Activated T-cell treated with anti-CD3 and anti-CD28 coated beads, Interleukin-2, amount 50 U/mL, for 4 hours (primary cell): ENCODE results near the gene BEND6. TPM values are rescaled to one million over a fixed set of nuclear protein-coding genes. Genes with fewer than 3 reads are reported as not detected.

Source experiments
- ATAC-seq, 2 donors: fragments of 200-7000 bp; cut with Tn5 transposase; one replicate each; pipeline ENCODE4 v1.10.0; 2021
- DNase-seq: peaks from one replicate; pipeline ENCODE4 v3.0.0-alpha.2; 2020
- H3K27me3 Mint-ChIP-seq: one replicate; pipeline ENCODE4 v1.8.0; 2021; ENCODE audit warnings: low read depth, mixed read lengths
- H3K36me3 Mint-ChIP-seq: one replicate; pipeline ENCODE4 v1.8.0; 2022; ENCODE audit warnings: mixed read lengths; ENCODE audit not compliant: insufficient read depth
- H3K4me1 Mint-ChIP-seq: one replicate; pipeline ENCODE4 v1.8.0; 2021; ENCODE audit warnings: low read depth, mixed read lengths
- H3K4me3 Mint-ChIP-seq: one replicate; pipeline ENCODE4 v1.8.0; 2021; ENCODE audit warnings: mild to moderate bottlenecking, moderate library complexity, mixed read lengths
- H3K9me3 Mint-ChIP-seq: one replicate; pipeline ENCODE4 v1.8.0; 2021; ENCODE audit warnings: mixed read lengths
- total RNA-seq, 3 donors: library from RNA; stranded (reverse); gene quantifications; one replicate each; pipeline ENCODE4 v1.2.1, GENCODE V29; 2021

The BEND6 gene
- total RNA-seq, 3 donors from 2014 or later = 0.05 TPM; not detected in 2

DNA sequence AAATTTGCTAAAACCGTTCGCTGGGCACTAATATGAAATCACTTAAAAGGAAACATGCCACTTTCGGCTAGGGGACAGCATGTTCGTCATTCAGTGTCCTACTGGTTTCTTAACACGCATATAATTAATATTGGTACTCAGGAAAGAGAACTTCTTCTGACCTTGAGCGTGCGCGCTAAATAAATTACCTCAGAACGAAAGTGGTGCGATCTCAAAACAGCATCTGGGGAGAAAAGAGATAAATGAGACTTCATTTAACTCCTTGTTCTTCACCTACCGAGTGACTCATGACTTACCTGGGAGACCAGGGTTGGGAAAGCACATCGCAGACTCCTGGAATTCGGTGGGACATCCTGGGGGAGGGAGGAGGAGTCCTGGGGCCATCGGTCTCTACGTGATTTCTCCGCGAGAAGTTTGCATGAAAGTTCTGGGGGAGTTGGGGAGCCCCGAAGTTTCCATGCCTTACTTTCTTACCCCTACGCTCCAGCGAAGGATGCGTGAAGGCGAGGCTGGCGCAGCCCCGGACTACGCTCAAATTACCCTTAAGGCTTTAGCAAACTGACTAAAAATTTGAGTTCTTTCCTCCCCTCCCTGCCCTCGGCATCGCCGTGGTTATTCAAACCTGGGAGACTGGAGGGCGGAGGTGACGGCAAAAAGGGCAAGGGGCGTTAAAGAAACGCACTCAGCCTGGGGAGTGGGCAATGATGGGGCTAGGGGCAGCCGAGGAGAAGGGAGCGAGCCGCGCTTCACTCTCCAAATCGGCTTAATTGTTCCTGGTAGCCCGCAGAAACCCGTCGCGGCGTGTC is 1.1 kb upstream of the BEND6 start:
- Mint-ChIP-seq H3K36me3 (no peaks in the 10 kb centered on the region), H3K4me1 (peaks cover 19% of the 10 kb centered on the region), H3K4me3 (peak overlapping the region; percentile 82), H3K9me3 (no peaks in the 10 kb centered on the region), H3K27me3 (peaks cover 63% of the 10 kb centered on the region)
- no peak for DNase-seq
- peak in 1 of 2 donors; percentile 4 for ATAC-seq

DNA sequence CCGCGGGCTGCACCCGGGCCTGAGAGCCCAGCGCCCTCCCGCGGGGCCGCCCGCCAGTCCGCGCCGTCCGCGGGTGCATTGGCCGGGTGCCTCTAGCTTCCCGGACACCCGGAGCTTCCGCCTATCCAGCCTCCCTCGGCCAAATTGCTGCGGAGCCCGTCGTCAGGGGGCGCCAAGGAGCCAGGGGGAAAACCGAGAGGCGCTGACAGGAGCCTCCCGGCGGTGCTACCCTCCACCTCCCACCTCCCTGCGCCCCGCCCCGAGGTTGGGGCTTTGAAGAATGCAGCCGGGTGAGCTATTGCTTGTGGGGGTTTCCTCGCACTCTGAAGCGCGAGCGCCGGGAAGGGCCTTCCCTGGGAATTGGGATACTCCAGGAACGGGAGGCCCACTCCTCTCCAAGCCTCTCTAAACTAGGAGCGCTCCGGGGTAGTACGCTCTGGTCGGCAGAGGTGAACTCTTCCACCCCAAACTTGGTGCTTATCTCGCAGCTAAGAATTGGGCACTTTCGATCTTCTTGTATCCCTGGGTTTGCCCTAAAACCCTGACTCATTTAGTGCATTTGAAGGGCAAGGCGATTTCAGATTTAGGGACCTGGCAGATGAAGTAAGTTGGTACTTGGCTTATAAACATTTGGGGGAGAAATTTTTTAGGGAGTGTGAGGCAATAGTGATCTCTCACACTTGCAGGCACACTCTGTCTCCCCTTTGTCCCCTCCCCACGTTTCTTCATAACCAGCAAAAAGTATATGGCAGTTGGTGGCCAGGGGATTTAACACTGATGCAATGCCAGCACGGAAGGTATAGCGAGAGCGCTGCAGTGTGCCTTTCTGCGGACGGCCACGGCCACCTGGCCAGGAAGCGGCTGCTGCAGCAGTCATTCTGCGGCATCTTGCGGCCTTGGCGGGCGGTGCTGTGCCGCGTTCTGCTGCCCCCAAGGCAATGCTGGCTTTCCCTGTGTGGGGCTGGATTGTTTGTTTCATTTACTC is 556 bp downstream of the BEND6 start:
- peak; percentile 32 for DNase-seq
- peak overlapping the region; percentile 69 for H3K4me3 Mint-ChIP-seq
- H3K27me3 Mint-ChIP-seq = peaks cover 62% of the 10 kb centered on the region
- H3K4me1 Mint-ChIP-seq = peaks cover 19% of the 10 kb centered on the region
- no peaks in the 10 kb centered on the region for H3K9me3 Mint-ChIP-seq
- peak; percentile 53 to 59 for ATAC-seq
- no peaks in the 10 kb centered on the region for H3K36me3 Mint-ChIP-seq

DNA sequence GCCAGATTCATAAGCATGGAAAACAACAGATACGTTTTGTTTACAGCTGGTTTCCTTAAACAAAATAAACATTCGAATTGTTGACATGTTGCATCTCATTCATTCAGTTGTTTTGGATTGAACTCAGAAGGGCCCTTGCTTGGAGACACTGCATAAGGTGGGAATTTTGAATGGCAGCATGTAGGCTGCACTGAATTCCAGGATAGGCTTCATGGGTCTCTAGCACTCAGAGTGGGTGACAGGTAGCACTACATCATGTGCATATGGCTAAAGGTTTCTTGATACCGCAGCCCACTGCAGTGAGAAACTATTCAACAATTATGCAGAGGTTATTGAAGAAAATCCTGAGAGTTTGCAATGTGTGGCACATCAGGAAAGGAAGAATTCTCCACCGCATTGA is 1.6 kb downstream of the BEND6 start:
- no peak for ATAC-seq
- peaks cover 19% of the 10 kb centered on the region for H3K4me1 Mint-ChIP-seq
- H3K27me3 Mint-ChIP-seq = peaks cover 61% of the 10 kb centered on the region
- no peaks in the 10 kb centered on the region for H3K36me3 Mint-ChIP-seq
- H3K9me3 Mint-ChIP-seq = no peaks in the 10 kb centered on the region
- no peak overlapping the region for H3K4me3 Mint-ChIP-seq
- DNase-seq = no peak

DNA sequence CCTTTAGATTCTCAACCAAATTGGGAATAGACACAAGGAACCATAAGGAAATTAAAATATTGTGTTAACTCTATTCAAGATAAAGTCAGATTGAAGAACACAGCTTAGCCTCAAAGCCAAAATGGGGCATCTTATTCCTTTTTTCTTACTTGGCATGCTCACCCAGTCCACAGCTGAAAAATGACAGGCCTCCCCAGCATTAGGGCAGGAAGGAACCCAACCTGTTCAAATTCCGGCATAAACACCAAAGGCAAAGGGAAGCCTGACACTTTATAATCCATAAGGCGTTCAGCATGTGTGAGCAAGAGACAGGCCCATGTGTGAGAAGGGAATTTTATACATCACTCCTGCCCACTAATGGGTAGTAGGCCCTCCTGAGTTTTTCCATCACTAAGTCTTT is 2.9 kb downstream of the BEND6 start:
- H3K4me3 Mint-ChIP-seq = no peak overlapping the region
- peaks cover 55% of the 10 kb centered on the region for H3K27me3 Mint-ChIP-seq
- ATAC-seq (no peak), DNase-seq (no peak)
- no peaks in the 10 kb centered on the region for H3K36me3 Mint-ChIP-seq
- H3K9me3 Mint-ChIP-seq = no peaks in the 10 kb centered on the region
- peaks cover 19% of the 10 kb centered on the region for H3K4me1 Mint-ChIP-seq

DNA sequence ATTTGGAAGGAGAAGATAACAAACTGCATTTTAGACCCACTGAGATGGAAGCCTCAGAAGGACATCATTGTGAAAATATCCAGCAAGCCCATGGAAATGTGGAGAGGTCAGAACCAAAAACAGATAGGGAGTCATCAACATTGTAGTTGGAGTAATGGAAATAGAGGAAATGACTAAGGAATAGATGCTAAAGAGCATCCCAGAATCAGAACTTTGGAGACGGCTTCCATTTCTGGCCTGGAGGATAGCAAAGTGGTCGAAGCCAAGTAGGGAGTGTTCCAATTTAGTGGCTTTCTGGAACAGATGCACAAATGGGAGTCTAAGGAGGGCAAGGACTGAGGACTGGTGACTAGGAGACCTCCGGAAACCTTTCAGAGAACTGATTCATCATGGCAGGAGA is 3.6 kb downstream of the BEND6 start:
- peaks cover 49% of the 10 kb centered on the region for H3K27me3 Mint-ChIP-seq
- ATAC-seq = no peak

DNA sequence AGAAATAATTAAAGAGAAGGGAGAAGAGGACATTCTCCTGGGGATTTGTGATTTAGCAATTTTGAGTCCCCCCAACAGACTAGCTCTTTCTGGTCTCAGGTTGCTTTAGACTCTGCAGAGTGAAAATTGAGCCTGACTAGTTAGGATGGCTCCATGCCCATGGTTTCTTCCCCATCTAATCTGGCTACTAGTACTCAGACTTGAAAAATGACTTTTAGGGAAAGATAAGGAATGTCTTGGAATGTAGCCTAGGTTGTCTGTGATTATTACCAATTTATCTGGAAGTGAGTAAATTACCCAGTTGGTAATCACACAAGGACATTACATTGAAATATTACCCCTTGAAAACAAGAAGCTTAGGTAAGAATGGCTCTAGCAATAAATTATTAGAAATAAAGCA is 4.2 kb downstream of the BEND6 start:
- Mint-ChIP-seq H3K9me3 (no peaks in the 10 kb centered on the region), H3K36me3 (no peaks in the 10 kb centered on the region), H3K4me3 (no peak overlapping the region), H3K27me3 (peaks cover 43% of the 10 kb centered on the region), H3K4me1 (peaks cover 9% of the 10 kb centered on the region)
- DNase-seq = no peak
- ATAC-seq = no peak

More for the DNA sequence above, 3.6 kb downstream of the BEND6 start:
- peaks cover 15% of the 10 kb centered on the region for H3K4me1 Mint-ChIP-seq
- DNase-seq = no peak
- H3K9me3 Mint-ChIP-seq = no peaks in the 10 kb centered on the region
- H3K4me3 Mint-ChIP-seq = no peak overlapping the region
- H3K36me3 Mint-ChIP-seq = no peaks in the 10 kb centered on the region

DNA sequence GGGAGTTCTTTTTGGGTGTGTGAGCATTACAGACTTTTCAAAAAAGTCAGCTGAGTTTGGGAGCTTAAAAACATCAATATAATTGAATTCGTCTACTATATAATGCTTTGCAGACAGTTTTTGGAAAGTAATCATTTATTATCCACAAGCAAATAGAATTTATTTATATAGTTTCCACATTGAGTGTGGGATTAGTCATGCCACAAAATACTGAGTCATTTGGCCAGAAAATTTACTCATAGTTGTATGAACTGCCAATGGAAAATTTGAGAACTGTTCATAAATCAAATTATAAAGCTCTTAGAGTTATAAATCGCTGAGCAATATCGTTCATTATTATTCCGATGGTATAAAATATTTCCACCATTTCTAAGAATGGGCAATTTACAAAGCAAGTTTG is 5.0 kb downstream of the BEND6 start:
- Mint-ChIP-seq H3K9me3 (no peaks in the 10 kb centered on the region), H3K36me3 (no peaks in the 10 kb centered on the region), H3K27me3 (peaks cover 39% of the 10 kb centered on the region), H3K4me1 (peaks cover 6% of the 10 kb centered on the region), H3K4me3 (no peak overlapping the region)
- no peak for DNase-seq
- no peak for ATAC-seq

DNA sequence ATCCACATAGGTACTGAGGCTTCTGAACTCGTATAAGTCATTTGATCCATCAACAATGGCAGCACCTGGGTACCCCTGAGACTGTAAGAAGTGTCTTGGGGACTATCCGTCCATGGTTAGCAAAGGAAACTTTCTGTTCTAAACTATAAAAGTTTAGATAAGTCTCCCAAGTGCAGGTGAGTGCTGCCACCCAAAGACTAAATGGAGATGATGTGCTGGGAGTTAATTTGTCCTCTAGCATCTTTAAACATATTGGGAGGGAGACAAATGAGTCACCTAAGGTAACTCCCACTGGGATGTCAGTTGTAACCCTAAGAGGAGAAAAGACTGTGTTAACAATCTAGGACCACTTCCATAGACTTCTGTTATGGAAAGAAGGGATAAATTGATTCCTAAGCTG is 6.2 kb downstream of the BEND6 start:
- H3K36me3 Mint-ChIP-seq = no peaks in the 10 kb centered on the region
- no peaks in the 10 kb centered on the region for H3K4me1 Mint-ChIP-seq

DNA sequence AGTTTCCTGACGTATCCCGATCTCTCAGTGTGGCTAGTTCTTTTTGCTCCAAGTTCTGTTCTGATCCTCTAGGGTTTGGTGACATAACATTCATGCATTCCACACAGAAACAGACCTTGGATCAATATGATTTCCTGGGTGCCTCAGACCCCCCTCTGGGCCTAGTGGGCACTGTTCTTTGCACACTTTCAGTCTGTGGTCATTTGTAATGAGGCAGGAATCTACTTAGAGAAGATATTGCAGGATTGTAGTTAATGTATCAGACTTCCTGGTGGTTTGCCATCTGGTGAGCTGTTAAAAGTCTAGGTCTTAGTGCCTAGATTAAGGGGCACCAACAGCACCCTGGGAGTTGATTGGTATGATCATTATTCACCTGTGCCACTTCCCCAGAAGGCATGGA is 7.5 kb downstream of the BEND6 start:
- peaks cover 22% of the 10 kb centered on the region for H3K27me3 Mint-ChIP-seq
- H3K9me3 Mint-ChIP-seq = no peaks in the 10 kb centered on the region
- DNase-seq (no peak), ATAC-seq (no peak)
- no peaks in the 10 kb centered on the region for H3K4me1 Mint-ChIP-seq
- H3K36me3 Mint-ChIP-seq = no peaks in the 10 kb centered on the region
- no peak overlapping the region for H3K4me3 Mint-ChIP-seq

More for the DNA sequence above, 6.2 kb downstream of the BEND6 start:
- H3K4me3 Mint-ChIP-seq = no peak overlapping the region
- peaks cover 32% of the 10 kb centered on the region for H3K27me3 Mint-ChIP-seq
- DNase-seq (no peak), ATAC-seq (no peak)
- H3K9me3 Mint-ChIP-seq = no peaks in the 10 kb centered on the region

DNA sequence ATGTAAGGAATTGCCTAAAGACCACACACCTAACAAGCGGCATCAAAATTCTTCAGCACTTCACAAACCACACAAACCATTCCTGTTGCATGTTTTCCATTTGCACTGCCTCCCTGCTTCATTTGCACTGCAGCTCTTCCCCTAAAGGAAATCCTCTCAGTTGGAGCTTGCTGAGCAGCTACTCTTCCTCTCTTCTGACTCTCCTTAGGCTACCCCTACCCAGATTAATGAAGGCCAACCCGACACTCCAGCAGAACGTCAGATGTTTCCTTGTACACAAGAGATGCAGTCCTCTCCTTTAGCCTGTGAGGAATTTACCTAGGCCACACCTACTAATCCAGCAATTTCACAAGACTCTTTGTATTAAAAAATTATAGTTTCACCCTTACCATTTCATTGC is 8.1 kb downstream of the BEND6 start:
- ATAC-seq (no peak), DNase-seq (no peak)
- Mint-ChIP-seq H3K9me3 (no peaks in the 10 kb centered on the region), H3K4me3 (no peak overlapping the region), H3K36me3 (no peaks in the 10 kb centered on the region), H3K4me1 (no peaks in the 10 kb centered on the region), H3K27me3 (peaks cover 19% of the 10 kb centered on the region)

DNA sequence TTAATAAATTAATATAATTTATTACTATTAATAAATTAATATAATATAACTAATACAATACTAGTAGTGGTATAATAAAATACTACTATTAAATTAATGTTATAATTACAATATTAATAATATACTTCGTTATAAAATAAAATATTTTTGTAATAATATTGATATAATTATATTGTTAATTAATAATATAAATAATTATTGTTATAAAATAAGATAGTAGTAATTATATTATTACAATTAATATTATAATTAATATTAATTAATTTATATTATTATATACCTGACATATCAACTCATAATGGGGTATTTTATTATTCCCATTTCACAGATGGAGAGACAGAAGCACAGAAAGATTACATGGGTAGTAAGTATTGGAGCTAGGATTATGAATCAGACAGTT is 8.9 kb downstream of the BEND6 start:
- DNase-seq (no peak), ATAC-seq (no peak)
- Mint-ChIP-seq H3K27me3 (peaks cover 13% of the 10 kb centered on the region), H3K9me3 (no peaks in the 10 kb centered on the region), H3K4me1 (no peaks in the 10 kb centered on the region), H3K4me3 (no peak overlapping the region), H3K36me3 (no peaks in the 10 kb centered on the region)

DNA sequence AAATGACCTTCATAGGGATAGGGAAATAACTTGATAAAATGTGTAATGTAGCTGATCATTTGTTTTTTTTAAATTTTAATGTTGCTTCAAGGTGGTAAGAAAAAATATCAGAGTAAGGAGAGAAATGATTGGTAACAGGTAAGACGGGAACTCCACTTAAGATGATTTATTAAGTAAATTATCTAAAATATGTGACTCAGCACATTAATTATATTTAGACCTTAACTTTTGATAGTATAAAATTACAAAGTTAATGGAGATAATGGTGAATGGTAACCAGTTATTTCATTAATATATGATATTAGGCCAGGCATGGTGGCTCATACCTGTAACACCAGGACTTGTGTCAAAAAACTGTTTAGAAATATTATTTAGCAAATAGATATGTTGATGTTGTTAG is 10.2 kb downstream of the BEND6 start:
- ATAC-seq = no peak
- Mint-ChIP-seq H3K9me3 (no peaks in the 10 kb centered on the region), H3K4me1 (no peaks in the 10 kb centered on the region), H3K36me3 (no peaks in the 10 kb centered on the region), H3K27me3 (peaks cover 8% of the 10 kb centered on the region), H3K4me3 (no peak overlapping the region)
- DNase-seq = no peak

DNA sequence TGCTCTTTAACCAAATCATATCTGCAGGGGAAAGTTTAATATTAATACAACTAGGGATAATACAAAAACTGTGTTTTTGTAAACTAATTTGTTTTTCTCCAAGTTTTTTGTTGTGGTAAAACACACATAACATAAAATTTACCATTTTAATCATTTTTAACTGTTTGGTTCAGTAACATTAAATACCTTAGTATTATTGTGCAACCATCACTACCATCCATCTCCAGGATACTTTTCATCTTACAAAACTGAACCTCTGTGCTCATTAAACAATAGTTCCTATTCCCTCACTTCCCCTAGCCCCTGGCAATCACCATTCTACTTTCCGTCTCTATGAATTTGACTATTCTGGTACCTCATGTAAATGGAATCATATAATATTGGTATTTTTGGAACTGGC is 15.9 kb downstream of the BEND6 start:
- no peak overlapping the region for H3K4me3 Mint-ChIP-seq
- H3K27me3 Mint-ChIP-seq = peaks cover 5% of the 10 kb centered on the region
- ATAC-seq (no peak), DNase-seq (no peak)
- H3K36me3 Mint-ChIP-seq = no peaks in the 10 kb centered on the region
- no peaks in the 10 kb centered on the region for H3K4me1 Mint-ChIP-seq
- H3K9me3 Mint-ChIP-seq = no peaks in the 10 kb centered on the region

DNA sequence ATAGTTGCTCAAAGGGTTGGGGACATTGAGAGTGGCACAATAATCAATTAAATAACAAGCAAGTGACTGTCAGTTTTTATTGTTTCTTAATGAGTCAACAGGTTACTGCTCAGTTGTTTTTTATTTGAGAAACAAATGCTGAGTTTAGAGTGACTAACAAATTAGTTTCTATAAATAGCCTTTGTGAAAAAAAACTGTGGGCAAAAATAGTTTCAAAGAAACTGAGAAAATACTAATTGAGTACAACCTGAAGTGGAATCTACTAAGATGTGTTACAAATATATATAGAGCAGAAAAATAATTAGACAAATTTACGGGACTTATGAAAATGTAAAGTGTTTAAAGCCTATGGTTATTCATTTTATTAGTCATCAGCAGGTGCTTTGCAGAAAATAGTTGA is 22.3 kb downstream of the BEND6 start:
- no peak for ATAC-seq
- peaks cover 12% of the 10 kb centered on the region for H3K9me3 Mint-ChIP-seq
- no peak for DNase-seq
- H3K4me3 Mint-ChIP-seq = no peak overlapping the region
- peaks cover 2% of the 10 kb centered on the region for H3K27me3 Mint-ChIP-seq
- no peaks in the 10 kb centered on the region for H3K36me3 Mint-ChIP-seq
- H3K4me1 Mint-ChIP-seq = no peaks in the 10 kb centered on the region
